HG03280 (cell line): ENCODE measurements around the gene TMEM97.
"Not testable (repeated sequence)": the region's sequence is repeated elsewhere in the genome, so short reads cannot be mapped to it uniquely, and the experiment has no call there.

Experiments
- ATAC-seq: cut with Tn5 transposase; IDR thresholded peaks from one replicate; pipeline ENCODE4 v1.9.1; 2021; ENCODE audit warnings: mild to moderate bottlenecking, moderate library complexity; ENCODE audit not compliant: unreplicated experiment

TMEM97 gene

DNA sequence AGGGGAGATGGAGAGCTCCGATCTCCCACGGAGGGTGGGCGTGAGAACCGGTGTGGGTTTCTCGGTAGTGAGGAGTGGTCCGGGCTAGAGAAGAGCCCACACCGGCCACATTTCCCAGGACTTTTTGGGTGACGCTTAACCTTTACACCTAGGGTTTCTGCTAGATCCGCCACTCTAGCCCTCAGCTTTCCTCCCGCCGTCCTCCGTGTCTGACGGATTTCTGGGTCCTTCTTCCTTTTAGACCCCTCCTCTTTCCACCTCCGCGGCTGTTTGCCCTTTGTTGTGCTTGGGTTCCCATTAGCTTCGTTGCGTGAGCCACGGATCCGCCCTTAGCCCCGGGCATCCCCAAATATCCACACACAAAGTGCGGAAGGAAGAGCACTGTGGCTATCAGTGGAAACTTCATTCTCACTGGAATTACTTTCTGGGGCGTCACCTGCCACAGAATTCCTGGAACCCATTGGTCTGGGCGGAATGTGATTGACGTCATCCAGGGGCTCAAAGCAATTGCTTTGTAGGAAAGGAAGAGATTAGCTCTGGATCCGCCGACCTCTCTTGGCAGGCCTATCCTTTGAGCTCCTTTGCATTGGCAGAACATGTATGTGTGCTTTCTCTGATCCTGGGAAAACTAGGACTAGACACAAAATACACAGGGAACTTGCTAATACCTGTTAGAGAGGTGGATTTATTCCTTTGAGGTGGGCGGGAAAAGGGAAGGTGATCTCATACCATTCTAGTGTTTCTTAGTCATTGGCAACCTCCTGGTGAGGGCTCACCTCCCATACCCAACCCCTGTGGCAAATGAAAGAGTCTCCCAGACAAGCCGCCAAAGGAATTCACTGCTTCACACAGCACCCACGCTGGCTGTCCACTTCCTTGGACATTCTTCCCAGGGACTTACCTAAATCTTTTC lies 17.2 kb downstream of the TMEM97 start:
- ATAC-seq: no peak

DNA sequence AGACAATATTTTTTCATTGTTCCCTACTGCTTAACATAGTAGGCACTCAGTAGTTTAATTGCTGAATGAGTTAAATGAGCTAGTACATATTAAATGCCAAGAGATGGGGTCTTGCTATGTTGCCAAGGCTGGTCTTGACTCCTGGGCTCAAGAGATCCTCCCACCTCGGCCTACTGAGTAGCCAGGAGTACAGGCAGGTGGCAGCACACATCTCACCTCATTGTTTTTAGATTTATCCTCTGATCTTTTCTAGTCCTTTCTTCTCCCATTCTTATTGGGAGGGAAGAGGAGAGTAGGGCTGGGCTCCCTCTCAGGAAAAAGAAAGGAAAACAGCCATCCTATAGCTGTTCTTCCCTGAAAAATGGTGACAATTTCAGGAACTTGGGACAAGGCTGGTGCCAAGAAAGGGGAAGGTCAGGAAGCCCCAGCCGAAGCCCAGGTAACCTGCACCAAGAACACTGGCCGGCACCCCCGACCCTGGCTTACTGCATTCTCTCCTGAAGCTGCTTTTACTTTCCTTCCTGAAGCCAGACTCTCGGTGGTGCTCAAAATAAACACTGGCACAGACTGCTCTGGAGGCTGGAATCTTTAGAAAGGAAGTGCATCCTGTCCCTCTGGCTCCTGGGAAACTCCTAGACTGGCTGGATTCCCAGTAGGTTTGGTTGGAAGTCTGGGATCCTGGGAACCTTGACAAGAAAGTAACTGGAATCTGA lies 19.2 kb downstream of the TMEM97 start:
- ATAC-seq: no peak

DNA sequence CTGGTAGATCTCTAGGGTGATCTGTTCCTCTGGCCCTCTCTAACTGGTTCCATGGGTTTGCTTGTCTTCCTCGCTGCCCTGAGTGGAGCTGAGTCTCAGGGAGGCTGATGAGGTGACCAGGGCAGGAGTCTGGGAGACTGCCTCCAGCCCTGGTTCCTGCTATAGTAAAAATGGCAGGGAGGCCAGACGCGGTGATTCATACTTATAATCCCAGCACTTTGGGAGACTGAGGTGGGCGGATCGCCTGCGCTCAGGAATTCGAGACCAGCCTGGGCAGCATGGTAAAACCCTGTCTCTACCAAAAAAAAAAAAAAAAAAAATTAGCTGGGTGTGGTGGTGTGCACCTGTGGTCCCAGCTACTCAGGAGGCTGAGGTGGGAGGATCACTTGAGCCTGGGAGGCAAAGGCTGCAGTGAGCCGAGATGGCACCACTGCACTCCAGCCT lies 19.8 kb downstream of the TMEM97 start:
- not testable (repeated sequence) for ATAC-seq

DNA sequence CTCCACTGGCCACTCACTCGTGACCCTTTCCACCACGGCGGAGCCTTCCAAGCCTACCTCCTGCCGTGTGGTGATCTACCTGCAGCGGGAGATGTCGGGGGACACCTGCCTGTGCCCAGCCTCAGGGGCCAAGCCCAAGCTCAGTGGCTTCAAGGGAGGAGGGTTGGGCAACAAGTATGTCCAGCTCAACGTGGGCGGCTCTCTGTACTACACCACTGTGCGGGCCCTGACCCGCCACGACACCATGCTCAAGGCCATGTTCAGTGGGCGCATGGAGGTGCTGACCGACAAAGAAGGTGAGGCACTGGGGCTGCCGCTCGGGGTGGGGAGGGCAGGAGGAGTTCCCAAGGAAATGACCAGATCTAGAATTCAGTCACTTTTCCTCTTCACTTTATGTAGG lies 20.4 kb downstream of the TMEM97 start:
- no peak for ATAC-seq

DNA sequence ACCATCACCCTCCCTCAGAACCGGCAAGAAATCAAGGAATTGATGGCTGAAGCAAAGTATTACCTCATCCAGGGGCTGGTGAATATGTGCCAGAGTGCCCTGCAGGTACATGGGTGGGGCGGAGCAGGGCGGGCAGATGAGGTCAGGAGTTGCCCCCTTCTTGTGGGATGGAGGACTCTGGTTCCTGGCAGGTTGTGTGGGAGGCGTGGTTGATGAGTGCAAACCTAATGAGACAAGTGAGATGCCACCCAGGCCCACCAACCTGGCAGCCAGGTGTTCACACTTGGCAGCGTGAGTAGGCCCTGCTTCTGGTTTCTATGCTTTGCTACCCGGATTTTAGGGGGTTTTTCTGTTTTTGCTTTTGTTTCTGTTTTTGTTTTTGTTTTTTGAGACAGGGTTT lies 21.4 kb downstream of the TMEM97 start:
- ATAC-seq: no peak

DNA sequence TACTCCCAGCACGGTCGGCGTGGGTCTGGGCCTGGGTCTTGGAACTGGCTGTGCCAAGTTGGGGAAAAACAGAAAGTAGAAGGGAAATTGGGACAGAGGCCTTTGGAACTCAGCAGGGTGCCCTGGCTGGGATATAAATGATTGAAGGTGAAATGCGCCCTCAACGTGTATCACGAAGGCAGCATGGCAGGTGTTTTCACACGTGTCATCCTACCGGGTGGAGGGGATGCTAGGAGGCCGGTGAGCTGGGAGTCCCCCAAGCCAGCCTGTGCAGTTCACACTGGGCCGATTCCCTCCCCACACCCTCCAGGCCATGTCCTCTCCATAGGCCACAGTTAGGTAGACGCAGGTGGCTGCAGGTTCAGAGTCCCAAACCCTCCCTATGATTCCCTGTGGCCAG lies 22.5 kb downstream of the TMEM97 start:
- no peak for ATAC-seq

DNA sequence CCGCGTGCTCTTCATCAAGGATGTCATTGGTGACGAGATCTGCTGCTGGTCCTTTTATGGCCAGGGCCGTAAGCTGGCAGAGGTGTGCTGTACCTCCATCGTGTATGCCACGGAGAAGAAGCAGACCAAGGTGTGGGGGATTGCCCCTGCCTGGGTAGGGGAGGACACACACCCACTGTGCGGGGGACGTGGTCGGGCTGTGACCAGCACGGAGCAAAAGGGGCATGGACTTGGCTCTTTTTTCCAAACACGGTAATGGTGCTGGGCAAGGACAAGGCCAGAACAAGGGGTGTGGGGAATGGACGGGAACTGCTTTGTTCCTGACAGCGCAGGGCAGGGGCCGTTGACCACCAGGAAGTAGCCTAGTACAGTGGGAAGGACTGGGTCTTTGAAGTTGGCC lies 23.3 kb downstream of the TMEM97 start:
- ATAC-seq: no peak

DNA sequence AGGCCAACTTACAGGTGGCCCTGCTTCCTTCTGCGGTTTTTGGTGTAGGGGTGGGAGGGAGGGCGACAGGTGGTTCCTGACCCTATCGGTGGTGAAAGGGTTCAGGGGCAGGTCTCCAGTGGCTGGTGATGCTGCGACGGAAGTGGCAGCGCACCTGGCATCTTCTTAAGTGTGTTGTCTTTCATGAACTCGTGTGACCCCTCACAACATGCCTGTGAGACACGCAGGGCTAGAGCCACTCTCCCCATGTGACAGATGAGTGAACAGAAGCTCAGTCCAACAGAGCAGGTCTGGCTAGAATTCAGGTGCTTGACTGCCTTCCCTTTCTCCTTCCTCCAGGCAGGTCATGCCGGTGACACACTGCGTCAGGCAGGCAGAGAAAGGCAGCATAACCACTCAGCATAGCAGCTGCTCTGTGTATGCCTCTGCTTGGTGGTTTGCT lies 24.5 kb downstream of the TMEM97 start:
- no peak for ATAC-seq

DNA sequence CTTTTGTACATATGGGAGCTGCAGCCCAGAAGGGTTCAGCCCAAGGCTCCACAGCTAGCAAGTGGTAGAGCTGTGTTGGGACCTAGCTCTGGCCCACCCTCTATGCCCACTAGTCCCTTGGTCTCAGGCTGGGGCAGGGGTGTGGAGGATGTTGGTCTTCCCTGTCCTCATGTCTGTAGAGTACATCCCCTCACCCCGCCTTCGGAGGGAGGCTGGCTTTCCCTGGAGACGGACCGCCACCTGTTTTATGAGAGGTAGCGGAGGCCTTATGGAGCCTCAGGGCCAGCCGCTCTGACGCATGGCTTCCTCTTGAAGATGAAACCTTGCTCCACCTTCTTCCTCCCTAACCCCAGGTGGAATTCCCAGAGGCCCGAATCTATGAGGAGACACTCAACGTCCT lies 25.0 kb downstream of the TMEM97 start:
- no peak for ATAC-seq

DNA sequence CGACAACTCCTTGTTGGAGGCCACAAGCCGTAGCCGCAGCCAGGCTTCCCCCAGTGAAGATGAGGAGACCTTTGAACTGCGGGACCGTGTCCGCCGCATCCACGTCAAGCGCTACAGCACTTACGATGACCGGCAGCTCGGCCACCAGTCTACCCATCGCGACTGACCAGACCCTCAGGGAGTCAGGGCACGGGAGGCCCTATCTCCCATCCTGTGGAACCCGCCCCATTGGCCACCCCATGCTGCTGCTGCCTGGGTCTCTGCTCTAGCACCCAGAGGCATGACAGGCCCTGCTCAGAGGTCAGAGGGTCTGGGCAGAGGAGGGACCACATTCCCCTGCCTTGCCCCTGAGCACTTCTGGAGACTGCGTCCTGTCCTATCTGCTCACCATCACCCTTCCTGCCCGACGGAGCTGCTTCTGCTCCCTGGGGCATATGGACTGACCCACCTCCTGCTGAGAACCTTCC lies 25.5 kb downstream of the TMEM97 start:
- no peak for ATAC-seq

DNA sequence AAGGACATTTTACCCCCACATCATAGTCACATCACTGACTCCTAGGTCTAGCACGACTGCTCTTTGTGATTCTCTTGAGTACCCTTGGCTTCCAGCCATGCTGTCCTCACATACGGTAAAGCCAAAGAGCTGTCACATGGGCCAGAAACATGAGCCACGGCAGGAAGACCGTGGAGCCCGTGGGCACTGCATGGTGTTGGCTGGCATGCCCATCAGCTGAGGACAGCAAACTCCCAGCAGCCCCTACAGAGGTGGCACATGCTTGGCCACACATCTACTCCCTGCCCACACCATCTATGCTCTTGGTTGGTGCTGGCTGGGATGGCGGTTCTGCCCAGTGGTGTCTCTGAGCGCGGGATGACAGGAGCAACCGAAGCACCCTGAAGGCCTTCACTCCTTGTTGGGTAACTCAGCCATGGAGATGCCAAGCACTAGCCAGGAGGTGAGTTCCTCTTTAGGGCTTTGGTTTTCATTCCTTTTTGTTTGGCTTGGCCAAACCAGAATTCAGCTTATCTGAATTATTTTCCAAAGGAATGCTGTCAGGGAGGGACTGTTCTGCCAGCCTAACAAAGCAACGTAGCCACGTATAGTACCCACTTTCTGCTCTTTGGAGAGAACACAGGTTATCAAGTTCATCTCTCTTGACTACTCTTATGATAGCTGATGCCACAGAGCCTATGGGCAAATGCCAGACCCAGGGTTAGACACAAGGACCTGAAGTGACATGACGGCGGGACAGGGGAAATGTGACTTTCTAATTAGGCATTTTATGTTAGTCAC lies 26.6 kb downstream of the TMEM97 start:
- no peak for ATAC-seq

DNA sequence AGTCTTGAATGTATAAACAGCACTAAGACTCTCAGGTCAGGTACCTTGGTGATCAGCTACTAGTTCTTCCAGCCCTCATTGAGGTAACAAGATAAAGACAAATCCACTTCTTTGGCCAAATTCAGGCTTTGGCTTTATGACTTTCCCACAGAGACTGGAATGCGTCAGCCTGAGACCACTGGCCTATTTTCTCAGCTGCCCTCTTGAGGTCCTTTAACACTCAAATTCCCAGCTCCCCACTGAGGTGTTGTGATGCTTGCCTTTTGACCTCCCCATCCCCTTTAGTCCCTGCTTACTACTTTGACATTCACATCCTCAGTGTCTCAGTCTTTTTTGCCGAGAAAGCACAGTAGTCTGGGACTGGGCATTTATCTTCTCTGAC lies 27.2 kb downstream of the TMEM97 start:
- no peak for ATAC-seq

DNA sequence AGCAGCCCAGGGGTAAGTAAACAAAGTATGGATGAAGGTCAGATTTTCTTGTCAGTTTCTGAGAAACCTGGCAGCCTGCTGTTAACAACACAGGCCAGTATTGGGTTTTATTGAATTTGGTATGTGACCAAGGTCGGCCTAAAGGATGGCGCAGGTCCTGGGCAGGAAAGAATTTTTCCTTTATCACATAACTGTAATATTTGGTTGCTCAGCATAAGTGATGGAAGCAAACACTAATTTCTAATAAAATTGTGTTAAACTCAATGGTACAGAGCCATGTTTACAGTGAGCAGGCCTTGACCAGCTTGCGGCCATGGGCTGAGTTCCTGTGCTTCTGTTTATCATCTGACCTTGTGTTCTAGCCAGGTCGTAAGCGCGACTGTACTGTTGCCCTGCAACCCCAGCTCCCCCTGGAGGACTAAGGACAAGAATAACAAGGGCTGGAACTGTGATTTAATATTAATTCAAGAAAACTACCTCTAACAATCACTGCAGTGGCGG lies 27.8 kb downstream of the TMEM97 start:
- no peak for ATAC-seq

DNA sequence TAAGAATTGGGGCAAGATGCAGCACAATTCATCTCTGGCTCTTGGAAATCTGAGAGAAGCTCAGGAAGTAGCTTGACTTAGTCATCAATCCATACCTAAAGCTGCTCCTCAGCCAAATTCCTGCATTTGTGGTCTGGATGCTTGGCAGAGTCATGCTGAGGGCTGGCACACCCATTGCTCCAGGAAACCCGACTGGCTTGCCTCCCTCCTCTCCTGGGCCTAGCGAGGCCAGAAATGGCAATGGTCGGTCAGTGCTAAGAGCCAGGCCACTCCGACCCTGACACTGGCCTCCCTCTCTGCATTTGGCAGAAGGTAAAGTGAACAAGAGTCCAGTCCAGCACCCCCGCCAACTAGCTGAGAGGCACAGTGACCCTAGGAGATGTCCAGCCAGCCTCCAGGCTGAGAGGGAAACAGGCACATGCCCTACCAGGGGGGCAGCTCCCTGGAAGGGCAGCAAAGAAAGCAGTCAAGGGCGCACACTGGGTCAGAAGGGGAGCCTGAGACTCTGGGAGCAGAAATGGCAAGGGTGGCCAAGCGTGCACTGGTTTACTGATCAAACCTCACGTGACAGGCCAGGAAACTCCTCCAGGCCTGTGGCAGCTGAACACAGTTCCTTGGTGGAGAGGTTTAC lies 28.4 kb downstream of the TMEM97 start:
- no peak for ATAC-seq

DNA sequence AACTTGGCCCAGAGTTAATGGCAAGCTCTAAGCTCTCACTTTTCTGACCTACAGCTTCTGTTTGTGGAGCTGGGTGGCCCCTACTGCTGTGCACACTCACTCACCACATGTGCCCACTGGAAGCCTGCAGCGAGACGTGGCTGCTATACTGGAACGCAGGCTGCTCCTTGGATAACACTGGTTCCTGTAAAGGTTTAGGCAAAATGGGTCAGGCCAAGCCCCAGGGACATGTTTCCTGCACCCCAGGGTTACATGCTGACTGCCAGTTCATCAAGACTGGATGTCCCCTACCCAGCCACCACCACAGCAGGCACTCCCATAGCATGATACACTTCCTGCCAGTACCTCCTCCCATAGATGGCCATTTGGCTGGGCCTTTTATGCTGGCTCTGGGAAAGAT lies 30.0 kb downstream of the TMEM97 start:
- ATAC-seq: no peak

DNA sequence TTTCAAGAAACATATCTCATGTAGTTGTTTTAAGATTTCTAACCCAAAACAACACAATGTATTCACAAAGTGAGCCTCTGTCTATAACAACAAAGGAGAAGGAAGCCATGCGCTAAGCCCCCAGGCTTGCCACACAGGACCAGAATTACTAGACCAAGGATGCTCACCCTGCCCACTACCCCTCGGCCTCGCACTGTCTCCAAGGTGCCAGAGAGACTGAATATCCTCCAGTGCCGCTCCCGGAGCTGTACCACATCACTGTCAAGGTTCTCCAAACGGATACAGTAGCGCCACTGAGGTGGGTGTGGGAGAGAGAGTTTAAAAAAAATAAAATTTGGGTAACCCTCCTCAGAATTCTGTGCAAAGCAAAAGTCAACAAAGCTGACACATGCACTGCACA lies 31.3 kb downstream of the TMEM97 start:
- ATAC-seq: no peak

DNA sequence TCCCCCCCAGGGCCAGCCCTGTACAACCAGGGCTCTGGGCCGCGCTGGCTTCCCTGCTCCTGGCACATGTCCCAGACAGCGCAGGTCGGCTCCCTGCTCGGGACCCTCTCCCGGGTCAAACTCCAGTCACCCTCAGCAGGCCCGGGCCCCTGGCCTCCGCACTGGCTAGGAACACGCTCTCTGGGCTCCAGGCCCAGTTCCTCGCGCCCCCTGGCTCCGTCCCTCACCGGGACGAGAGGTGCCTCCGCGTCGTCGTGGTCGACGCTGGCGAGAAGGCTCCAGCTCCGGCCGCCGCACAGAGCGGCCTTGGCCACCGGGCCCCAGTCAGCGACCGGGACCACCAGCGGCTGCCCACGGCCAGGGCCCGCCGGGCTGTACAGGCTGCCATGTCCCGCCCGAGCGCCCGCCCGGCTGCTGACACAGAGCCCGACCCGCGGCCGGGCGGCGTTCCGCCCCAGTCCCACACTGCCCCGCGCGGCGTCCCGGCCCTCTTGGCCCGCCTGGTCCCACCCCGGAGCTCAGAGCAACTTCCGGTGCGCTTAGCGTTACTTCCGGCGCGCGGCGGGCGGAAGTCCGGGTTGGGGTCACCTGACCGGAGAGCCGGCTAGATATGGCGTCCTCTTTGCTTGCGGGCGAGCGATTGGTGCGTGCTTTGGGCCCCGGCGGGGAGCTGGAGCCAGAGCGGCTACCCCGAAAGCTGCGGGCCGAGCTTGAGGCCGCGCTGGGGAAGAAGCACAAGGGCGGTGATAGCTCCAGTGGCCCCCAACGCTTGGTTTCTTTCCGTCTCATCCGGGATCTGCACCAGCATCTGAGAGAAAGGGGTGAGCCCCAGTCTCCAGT lies 38.3 kb downstream of the TMEM97 start, which contains the start of gene POLDIP2:
Gene POLDIP2, minus strand, starts transcription at position 467 of the 840 bp plus-strand sequence. Its CDS starts 79 bp downstream, at position 388.
- peak; percentile 96 for ATAC-seq

DNA sequence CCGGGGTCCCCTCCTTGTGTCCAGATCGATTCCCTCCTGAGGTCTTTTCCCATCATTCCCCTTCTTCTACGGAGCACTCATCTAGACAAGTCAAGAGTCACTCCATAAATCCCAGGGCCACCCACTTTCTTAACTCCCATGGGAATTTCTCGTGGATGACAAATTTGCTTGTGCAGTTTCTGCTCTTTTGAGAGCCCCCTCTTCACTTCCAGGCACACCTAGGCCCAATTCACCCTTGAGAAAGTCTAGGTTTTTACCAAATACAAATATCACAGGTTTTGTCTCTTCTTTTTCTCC lies 38.8 kb downstream of the TMEM97 start:
- no peak for ATAC-seq

DNA sequence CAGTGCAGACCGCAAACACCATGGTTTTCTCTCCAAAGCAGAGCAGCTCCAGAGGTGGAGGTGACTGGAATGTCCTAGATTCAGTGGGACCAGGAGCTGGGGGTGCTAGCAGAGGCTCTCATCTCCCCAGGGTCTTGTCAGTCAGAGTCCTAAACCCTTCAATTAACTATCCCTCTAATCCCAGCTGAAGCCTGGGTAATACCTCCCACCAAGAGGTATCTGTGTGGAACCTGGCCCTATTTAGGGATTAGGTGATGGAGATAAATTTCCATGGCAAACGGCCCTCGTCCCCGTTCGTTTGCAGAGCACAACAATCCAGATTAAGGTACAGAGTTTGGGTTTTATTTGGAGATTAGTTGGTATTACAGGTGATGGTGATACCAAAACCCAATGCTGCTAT lies 44.2 kb downstream of the TMEM97 start:
- ATAC-seq: no peak
